RWPE1 (cell line): ENCODE measurements around the gene TLCD3A.
"Not testable (repeated sequence)": the region's sequence is repeated elsewhere in the genome, so short reads cannot be mapped to it uniquely, and the experiment has no call there.

Experiments
- CTCF ChIA-PET: fragments of 350-600 bp; sonication (Branson Sonifier 250); formaldehyde crosslinking; extraction: SDS; loops from one replicate; lab custom pipeline; 2021; lab: Yijun Ruan, JAX
- POLR2A ChIA-PET: fragments of 400-600 bp; formaldehyde crosslinking; extraction: SDS; loops from one replicate; lab custom pipeline; 2020; ENCODE audit warnings: antibody characterized with exemption; ENCODE audit not compliant: low non-redundant PET; lab: Yijun Ruan, JAX
- DNase-seq: peaks from one replicate; pipeline ENCODE4 v3.0.0; 2012; ENCODE audit warnings: low spot score
- H3K27ac ChIP-seq: fragments of 450-650 bp; 2 replicates; pipeline ENCODE4 v1.5.1; 2017
- TF ChIP-seq, protein P1 (sequence below): fragments of 450-650 bp; conservative IDR thresholded peaks from 2 replicates; pipeline ENCODE4 v1.5.1; 2017; ENCODE audit warnings: low read depth, mild to moderate bottlenecking

The TLCD3A gene

DNA sequence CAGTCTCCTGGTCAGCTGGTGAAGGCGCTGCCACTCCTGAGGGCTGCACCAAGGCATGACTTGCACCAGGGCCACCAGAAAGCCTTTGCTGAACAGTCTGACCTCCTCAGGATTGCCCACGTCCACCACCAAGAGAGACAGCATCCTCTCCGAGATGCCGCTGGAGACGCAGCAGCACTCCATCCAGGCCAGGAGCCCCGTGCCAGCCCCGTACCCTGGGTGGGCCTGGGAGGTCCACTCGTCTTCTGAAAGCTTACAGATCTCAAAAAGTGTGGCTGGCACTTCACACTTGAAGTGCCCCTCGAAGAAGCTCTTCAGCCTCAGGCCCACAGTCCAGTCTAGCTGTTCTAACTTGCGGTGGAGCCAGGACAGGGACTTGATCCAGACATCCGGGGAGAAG is 13.0 kb downstream of the TLCD3A start:
- DNase-seq = no peak
- H3K27ac ChIP-seq = peak overlapping the region; percentile 8
- ChIA-PET POLR2A (no interaction called here), CTCF (no interaction called here)
- TF ChIP-seq, protein P1, sequence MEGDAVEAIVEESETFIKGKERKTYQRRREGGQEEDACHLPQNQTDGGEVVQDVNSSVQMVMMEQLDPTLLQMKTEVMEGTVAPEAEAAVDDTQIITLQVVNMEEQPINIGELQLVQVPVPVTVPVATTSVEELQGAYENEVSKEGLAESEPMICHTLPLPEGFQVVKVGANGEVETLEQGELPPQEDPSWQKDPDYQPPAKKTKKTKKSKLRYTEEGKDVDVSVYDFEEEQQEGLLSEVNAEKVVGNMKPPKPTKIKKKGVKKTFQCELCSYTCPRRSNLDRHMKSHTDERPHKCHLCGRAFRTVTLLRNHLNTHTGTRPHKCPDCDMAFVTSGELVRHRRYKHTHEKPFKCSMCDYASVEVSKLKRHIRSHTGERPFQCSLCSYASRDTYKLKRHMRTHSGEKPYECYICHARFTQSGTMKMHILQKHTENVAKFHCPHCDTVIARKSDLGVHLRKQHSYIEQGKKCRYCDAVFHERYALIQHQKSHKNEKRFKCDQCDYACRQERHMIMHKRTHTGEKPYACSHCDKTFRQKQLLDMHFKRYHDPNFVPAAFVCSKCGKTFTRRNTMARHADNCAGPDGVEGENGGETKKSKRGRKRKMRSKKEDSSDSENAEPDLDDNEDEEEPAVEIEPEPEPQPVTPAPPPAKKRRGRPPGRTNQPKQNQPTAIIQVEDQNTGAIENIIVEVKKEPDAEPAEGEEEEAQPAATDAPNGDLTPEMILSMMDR = no peak

DNA sequence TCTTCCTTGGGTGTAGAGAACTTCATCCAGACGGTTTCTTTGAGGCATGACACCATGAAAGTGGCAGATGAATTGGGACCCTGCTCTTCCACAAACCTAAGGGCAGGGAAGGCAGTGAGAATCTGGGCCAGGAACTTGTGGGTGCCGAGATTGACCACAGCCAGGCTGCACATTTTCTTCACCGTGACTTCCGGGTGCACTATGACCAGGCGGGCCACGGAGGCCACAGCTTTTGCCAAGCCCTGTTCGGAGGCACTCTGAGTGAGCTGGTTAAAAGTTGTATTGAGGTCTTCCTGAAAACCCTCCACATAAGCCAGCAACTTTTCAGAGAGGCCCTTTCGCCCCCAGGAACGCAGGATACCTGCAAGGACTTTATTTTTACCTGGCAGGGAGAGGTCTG is 13.8 kb downstream of the TLCD3A start:
- H3K27ac ChIP-seq = peak overlapping the region; percentile 8; the same call in 1 of the 2 replicates
- ChIA-PET POLR2A (no interaction called here), CTCF (no interaction called here)
- TF ChIP-seq, protein P1 = no peak
- DNase-seq = no peak

DNA sequence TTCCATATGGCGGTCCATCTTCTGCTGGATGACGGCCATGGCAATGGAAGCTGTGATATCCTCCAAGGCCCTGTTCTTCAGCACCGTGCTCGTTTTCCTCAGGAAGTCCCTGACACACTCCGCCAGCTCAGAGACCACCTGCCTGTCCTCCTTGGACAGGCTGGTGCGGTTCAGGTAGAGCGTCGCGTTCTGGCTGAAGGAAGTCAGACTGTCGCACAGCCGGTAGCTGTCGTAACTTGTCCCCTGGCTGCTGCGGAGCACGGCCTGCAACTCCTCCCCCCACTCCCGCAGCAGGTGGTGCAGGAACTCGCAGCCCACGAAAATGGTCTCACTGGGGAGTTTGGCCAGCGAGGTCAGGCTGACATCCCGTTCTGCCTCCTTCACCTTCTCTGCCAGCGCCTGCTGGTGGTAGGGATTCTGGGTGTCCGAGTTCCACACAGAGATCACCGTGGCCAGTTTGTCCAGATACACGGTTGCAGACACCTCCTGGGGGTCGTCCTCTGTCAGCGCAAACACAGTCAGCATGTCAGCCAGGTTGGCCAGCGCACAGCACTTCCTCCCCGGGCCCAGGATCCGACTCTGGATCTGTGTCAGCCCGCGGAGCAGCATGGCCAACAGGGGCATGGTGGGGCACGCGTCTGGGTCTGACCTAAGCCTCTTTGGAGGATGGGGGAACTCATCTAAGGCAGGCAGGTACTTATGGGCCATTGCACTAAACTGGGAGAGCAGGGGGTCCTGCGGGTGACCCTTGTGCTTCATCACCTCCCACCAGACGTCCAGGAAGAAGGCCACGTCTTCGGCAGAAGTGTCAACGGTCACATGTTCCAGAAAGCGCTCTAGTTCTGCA is 14.6 kb downstream of the TLCD3A start:
- H3K27ac ChIP-seq = 0 out of 2 replicates have a peak overlapping the region, but pooled peaks have one; percentile 8
- CTCF ChIA-PET = no interaction called here
- TF ChIP-seq, protein P1 = no peak
- POLR2A ChIA-PET = no interaction called here
- no peak for DNase-seq

DNA sequence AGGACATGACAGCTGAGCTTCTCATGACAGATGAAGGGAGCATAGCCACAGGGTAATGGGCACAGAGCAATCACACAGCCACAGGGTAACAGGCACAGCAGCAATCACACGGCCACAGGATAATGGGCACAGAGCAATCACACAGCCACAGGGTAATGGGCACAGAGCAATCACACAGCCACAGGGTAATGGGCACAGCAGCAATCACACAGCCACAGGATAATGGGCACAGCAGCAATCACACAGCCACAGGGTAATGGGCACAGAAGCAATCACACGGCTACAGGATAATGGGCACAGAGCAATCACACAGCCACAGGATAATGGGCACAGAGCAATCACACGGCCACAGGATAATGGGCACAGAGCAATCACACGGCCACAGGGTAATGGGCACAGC is 16.2 kb downstream of the TLCD3A start:
- POLR2A ChIA-PET, H3K27ac ChIP-seq, DNase-seq, CTCF ChIA-PET: not testable (repeated sequence)

DNA sequence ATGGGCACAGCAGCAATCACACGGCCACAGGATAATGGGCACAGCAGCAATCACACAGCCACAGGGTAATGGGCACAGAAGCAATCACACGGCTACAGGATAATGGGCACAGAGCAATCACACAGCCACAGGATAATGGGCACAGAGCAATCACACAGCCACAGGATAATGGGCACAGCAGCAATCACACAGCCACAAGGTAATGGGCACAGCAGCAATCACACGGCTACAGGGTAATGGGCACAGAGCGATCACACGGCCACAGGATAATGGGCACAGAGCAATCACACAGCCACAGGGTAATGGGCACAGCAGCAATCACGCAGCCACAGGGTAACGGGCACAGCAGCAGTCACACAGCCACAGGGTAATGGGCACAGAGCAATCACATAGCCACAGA is 17.0 kb downstream of the TLCD3A start:
- CTCF ChIA-PET = interaction anchor here (0.7 kb wide), 1 partner anchor 56 kb away, joined by 4 read pairs; no protein-coding TSS in a partner anchor
- POLR2A ChIA-PET = not testable (repeated sequence)

DNA sequence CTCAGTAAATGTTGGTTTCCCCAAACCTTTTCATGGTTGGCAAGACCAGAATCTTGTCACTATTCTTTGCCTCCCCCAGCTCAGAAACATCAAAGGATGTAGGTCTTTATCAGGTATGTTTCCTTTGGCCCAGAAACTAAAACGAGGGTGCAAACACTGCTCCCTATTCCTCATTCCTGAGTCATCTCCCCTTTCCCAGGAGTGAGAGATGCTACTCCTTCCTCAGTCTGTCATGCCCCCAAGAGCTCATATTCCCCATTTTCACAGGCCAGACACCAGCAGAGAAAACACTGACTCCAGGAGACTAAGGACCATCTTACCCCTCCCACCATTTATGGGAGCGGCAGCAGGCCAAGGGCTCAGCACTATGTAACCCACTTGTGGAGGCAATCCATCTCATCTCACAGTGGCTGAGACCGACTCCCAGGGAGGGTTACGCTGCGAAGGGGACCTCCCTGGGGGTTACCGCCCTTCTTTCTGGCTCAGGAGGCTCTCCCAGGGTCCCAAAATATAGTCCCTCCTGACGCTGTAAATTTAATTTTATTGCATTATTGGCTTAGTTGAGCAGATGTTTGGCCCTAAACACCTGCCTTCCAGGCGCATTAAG is 18.1 kb downstream of the TLCD3A start:
- POLR2A ChIA-PET = no interaction called here
- CTCF ChIA-PET = no interaction called here
- H3K27ac ChIP-seq = peak overlapping the region; percentile 80
- DNase-seq = no peak
- TF ChIP-seq, protein P1 = no peak

More for the DNA sequence above, 17.0 kb downstream of the TLCD3A start:
- H3K27ac ChIP-seq, DNase-seq: not testable (repeated sequence)

DNA sequence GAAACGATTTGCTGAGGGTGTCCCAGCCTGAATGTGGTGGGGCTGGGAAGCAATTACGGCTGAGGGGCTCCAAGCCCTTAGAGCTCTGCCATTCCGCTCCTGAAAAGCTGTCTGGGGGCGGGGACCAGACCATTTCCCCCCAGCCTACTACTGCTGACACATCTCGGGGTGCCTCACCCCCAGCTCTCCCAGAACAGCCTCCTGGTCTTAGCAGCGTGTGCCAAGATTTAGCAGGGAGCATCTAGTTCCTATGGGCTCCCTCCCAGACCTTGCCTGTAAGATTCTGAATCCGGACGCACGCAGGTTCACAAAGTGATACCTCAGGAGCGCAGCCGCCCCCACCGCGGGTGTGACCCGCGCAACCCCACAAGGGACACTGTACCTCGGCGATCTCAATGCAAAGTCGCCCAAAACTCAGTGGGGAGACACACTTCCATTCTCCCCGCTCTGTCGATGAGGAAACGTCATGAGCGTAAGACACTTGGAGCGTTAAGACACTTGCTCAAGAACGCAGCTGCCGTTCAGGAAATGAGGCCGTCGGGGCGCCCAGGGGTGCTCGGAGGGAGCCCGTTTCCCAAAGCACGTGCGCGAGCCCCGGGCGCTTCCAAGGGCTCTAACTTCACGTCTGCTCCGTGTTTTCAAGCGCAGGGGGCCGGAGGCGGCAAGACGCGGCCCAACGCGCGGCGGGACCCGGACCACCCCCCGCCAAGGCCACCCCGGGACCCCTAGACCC is 19.0 kb downstream of the TLCD3A start:
- TF ChIP-seq, protein P1 = no peak
- H3K27ac ChIP-seq = peak overlapping the region; percentile 80
- CTCF ChIA-PET = no interaction called here
- POLR2A ChIA-PET = no interaction called here
- peak; percentile 59 for DNase-seq
